ENCODE measurements around the gene TMBIM1. TPM values are rescaled to one million over a fixed set of nuclear protein-coding genes. Genes with fewer than 3 reads are reported as not detected.
A peak's percentile ranks its signal among the peaks of the same experiment; 100 is the strongest.

Gene TMBIM1
- total and polyA plus RNA-seq, 9 of the 15 experiments (the other 6 are each of a cell fraction or from before 2014, with no cell fraction given): 14.2 to 105 (median 47.0) TPM

GRCh38 chr2:218272531-218273212, 19.6 kb downstream of the TMBIM1 start:
- intact Hi-C loops (cut with micrococcal nuclease): loop anchor here (1.0 to 10.0 kb wide), 4 partner anchors 14 to 372 kb away; partner anchors contain the start of gene CATIP
- peak; percentile 67 for ATAC-seq
- 0 out of 2 replicates have a peak overlapping the region, but pooled peaks have one; percentile 89 for H3K4me2 ChIP-seq (ENCODE audit: insufficient read depth, low read length)
- TF ChIP-seq MYNN (IDR thresholded peaks at IDR 0.05) (peak; percentile 63), MYNN (CRISPR knock-in tag; IDR thresholded peaks at IDR 0.05) (no peak), POLR2AphosphoS5 (IDR thresholded peaks at IDR 0.05; ENCODE audit: control insufficient read depth, insufficient read depth, low read depth, low read length) (peak; percentile 41; the same call in 1 of the 2 replicates), ZNF197 (CRISPR knock-in tag; IDR thresholded peaks at IDR 0.05; ENCODE audit: low read depth) (no peak), ZKSCAN1 (IDR thresholded peaks at IDR 0.05; ENCODE audit: low read depth, low read length) (no peak), NCOA1 (IDR thresholded peaks at IDR 0.05; ENCODE audit: low read depth) (no peak), CEBPG (CRISPR knock-in tag; IDR thresholded peaks at IDR 0.05) (0 out of 2 replicates have a peak, but pooled peaks have one; percentile 17), CEBPG (tag; conservative IDR thresholded peaks at IDR 0.05 in 1 of 2, IDR thresholded peaks at IDR 0.05 in 1 of 2) (no peak), HDAC8 (tag; IDR thresholded peaks at IDR 0.05) (no peak), RB1 (IDR thresholded peaks at IDR 0.05; ENCODE audit: low read depth) (0 out of 2 replicates have a peak, but pooled peaks have one; percentile 31), CEBPB (tag; IDR thresholded peaks at IDR 0.05) (peak; percentile 41; the same call in 1 of the 2 replicates), ZNF518B (CRISPR knock-in tag; IDR thresholded peaks at IDR 0.05) (no peak)
- TF ChIP-seq, protein P1, sequence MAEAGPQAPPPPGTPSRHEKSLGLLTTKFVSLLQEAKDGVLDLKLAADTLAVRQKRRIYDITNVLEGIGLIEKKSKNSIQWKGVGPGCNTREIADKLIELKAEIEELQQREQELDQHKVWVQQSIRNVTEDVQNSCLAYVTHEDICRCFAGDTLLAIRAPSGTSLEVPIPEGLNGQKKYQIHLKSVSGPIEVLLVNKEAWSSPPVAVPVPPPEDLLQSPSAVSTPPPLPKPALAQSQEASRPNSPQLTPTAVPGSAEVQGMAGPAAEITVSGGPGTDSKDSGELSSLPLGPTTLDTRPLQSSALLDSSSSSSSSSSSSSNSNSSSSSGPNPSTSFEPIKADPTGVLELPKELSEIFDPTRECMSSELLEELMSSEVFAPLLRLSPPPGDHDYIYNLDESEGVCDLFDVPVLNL (CRISPR knock-in tag; IDR thresholded peaks at IDR 0.05; ENCODE audit: low read depth): no peak

More at GRCh38 chr2:218272531-218273212, 19.6 kb downstream of the TMBIM1 start:
- H3K27me3 ChIP-seq (ENCODE audit: control insufficient read depth in 2 of 2, insufficient read depth in 2 of 2, low read length in 2 of 2): no peaks in the 10 kb centered on the region
- peaks cover 25% of the 10 kb centered on the region for H3K79me2 ChIP-seq (ENCODE audit: control insufficient read depth, insufficient read depth, low read length)
- WGBS (ENCODE audit: insufficient coverage, low coverage, missing lambda C conversion rate): 34% methylated on average over 16 of the region's 18 CpGs
- BruUV-seq (replicated peaks): no TSS peak
- DNase-seq (ENCODE audit: extremely low read depth in 1 of 4, low spot score in 3 of 4) (peak; percentile 57 to 84 (median 63)), FAIRE-seq (peak; percentile 96)
- H3K36me3 ChIP-seq (ENCODE audit: control insufficient read depth, insufficient read depth, low read length): peaks cover 53% of the 10 kb centered on the region
- H3K9me1 ChIP-seq (ENCODE audit: control insufficient read depth, insufficient read depth, low read length): no peaks in the 10 kb centered on the region
- no peak overlapping the region for H2AFZ ChIP-seq (ENCODE audit: low read depth, low read length)
- in situ Hi-C loops (cut with MboI): no loop called here
- H3K4me3 ChIP-seq: no peak overlapping the region
- no peak overlapping the region for H3K27ac ChIP-seq (ENCODE audit: extremely low read depth, low read depth, low read length)
- peak overlapping the region in 1 of 2 experiments; percentile 75; a peak in 1 of 4 replicates for H3K9ac ChIP-seq (ENCODE audit: insufficient read depth in 1 of 2, low read depth in 2 of 2, low read length in 2 of 2)
- H4K20me1 ChIP-seq (replicated peaks; ENCODE audit: control insufficient read depth, insufficient read depth, low read length): 0 out of 2 replicates have a peak, but pooled peaks cover 8% of the 10 kb centered on the region
- ChIA-PET CTCF (ENCODE audit: low intra/inter-chr PET ratio) (interaction anchor here (0.7 to 2.0 kb wide), 3 partner anchors 84 to 376 kb away, joined by 3 to 8 read pairs (median 5); partner anchors contain the start of gene CATIP), POLR2A (interaction anchor here (0.5 to 1.0 kb wide), 3 partner anchors 12 to 174 kb away, joined by 3 to 5 read pairs (median 3); partner anchors contain the start of gene GPBAR1)
- no peaks in the 10 kb centered on the region for H3K9me3 ChIP-seq (replicated peaks; ENCODE audit: control insufficient read depth, insufficient read depth, low read depth, low read length)
- peaks cover 4 to 25% of the 10 kb centered on the region in 2 experiments; a peak in 3 of 5 replicates for H3K4me1 ChIP-seq (replicated peaks in 1 of 2; ENCODE audit: control insufficient read depth in 2 of 2, insufficient read depth in 2 of 2, low read length in 2 of 2)
